B cell (primary cell): ENCODE data around the gene SDK2. TPM values are rescaled to one million over a fixed set of nuclear protein-coding genes. Genes with fewer than 3 reads are reported as not detected.
"Not testable (repeated sequence)": the region's sequence is repeated elsewhere in the genome, so short reads cannot be mapped to it uniquely, and the experiment has no call there.

Experiments used
- ATAC-seq: fragments of 200-7000 bp; cut with Tn5 transposase; one replicate; pipeline ENCODE4 v1.10.0; 2021; ENCODE audit warnings: low read depth, mild to moderate bottlenecking, moderate number of reproducible peaks, moderate library complexity
- CTCF ChIA-PET: fragments of 350-600 bp; sonication (Branson Sonifier 250); formaldehyde crosslinking; loops from one replicate; lab custom pipeline; 2021; ENCODE audit warnings: antibody characterized with exemption, inconsistent platforms; lab: Charles Lee
- POLR2A ChIA-PET: fragments of 350-600 bp; sonication (Branson Sonifier 250); formaldehyde crosslinking; loops from one replicate; lab custom pipeline; 2021; ENCODE audit warnings: antibody characterized with exemption; lab: Charles Lee
- DNase-seq: peaks from one replicate; pipeline ENCODE4 v3.0.0; 2013
- H2AFZ ChIP-seq: 2 replicates; pipeline ENCODE4 v1.6.1; 2012; ENCODE audit warnings: mild to moderate bottlenecking, low read depth, low read length; ENCODE audit not compliant: insufficient read depth, poor library complexity, severe bottlenecking
- H3K27ac ChIP-seq, 2 donors: 1 replicate in 1 of 2; 2 replicates in 1 of 2; pipeline ENCODE4 v1.5.1; 2012 to 2013; ENCODE audit warnings: low read length in 2 of 2, mild to moderate bottlenecking in 2 of 2, moderate library complexity in 1 of 2
- H3K27me3 ChIP-seq, 4 experiments: fragments of 200-600 bp in 1 of 4; sonication (generic) in 1 of 4; replicated peaks in 1 of 4; 1 replicate in 2 of 4; 2 replicates in 2 of 4; pipeline versions ENCODE4 v1.6.1 to v1.7.0; 2013 to 2016; ENCODE audit warnings: low read length in 3 of 4, mild to moderate bottlenecking in 2 of 4, mixed read lengths in 1 of 4, moderate library complexity in 1 of 4; ENCODE audit not compliant: insufficient read depth in 4 of 4, control insufficient read depth in 3 of 4; ENCODE audit errors: control extremely low read depth in 1 of 4
- H3K36me3 ChIP-seq, 2 experiments: replicated peaks in 1 of 2; 1 replicate in 1 of 2; 2 replicates in 1 of 2; pipeline versions ENCODE4 v1.6.1 to v1.7.1; 2013; ENCODE audit warnings: low read length in 1 of 2; ENCODE audit not compliant: insufficient read depth in 2 of 2, control insufficient read depth in 1 of 2; ENCODE audit errors: control extremely low read depth in 1 of 2, extremely low read depth in 1 of 2
- H3K4me1 ChIP-seq, 2 donors: fragments of 200-600 bp in 1 of 2; sonication (generic) in 1 of 2; 1 replicate in 1 of 2; 2 replicates in 1 of 2; pipeline versions ENCODE4 v1.5.1 to v1.6.1; 2013 to 2017; ENCODE audit warnings: low read length in 2 of 2; ENCODE audit not compliant: control insufficient read depth in 2 of 2, insufficient read depth in 2 of 2
- H3K4me2 ChIP-seq: replicated peaks from 2 replicates; pipeline ENCODE3; 2012; ENCODE audit warnings: mild to moderate bottlenecking, low read depth, low read length; ENCODE audit not compliant: poor library complexity, severe bottlenecking
- H3K4me3 ChIP-seq, 5 experiments: fragments of 200-600 bp in 1 of 5; sonication (generic) in 1 of 5; 1 replicate in 3 of 5; 2 replicates in 2 of 5; pipeline versions ENCODE4 v1.5.1 to v1.7.0; 2011 to 2016; ENCODE audit warnings: low read length in 4 of 5, mild to moderate bottlenecking in 4 of 5, low read depth in 2 of 5, control low read depth in 1 of 5, moderate library complexity in 1 of 5; ENCODE audit not compliant: insufficient read depth in 1 of 5; ENCODE audit errors: control extremely low read depth in 1 of 5, extremely low read depth in 1 of 5
- H3K79me2 ChIP-seq: fragments of 200-600 bp; sonication (generic); one replicate; pipeline ENCODE4 v1.6.0; 2016; ENCODE audit warnings: low read length; ENCODE audit not compliant: control insufficient read depth, insufficient read depth
- H3K9ac ChIP-seq: fragments of 200-600 bp; sonication (generic); 2 replicates; pipeline ENCODE4 v1.6.1; 2017; ENCODE audit warnings: mild to moderate bottlenecking, low read length, moderate library complexity
- H3K9me3 ChIP-seq, 3 donors: one replicate each; pipeline versions ENCODE4 v1.6.1 to v1.7.1; 2013; ENCODE audit warnings: low read length in 2 of 3; ENCODE audit not compliant: control insufficient read depth in 2 of 3, insufficient read depth in 1 of 3; ENCODE audit errors: control extremely low read depth in 1 of 3
- H4K20me1 ChIP-seq: 2 replicates; pipeline ENCODE4 v1.6.0; 2012; ENCODE audit warnings: mild to moderate bottlenecking, low read length; ENCODE audit not compliant: insufficient read depth, control insufficient read depth, poor library complexity, severe bottlenecking
- H3K27ac Mint-ChIP-seq: one replicate; pipeline ENCODE4 v1.8.0; 2021; ENCODE audit warnings: mixed read lengths
- H3K27me3 Mint-ChIP-seq: one replicate; pipeline ENCODE4 v1.8.0; 2021; ENCODE audit warnings: mixed read lengths
- H3K4me1 Mint-ChIP-seq: one replicate; pipeline ENCODE4 v1.8.0; 2021; ENCODE audit warnings: mixed read lengths
- H3K4me3 Mint-ChIP-seq: one replicate; pipeline ENCODE4 v1.8.0; 2021; ENCODE audit warnings: mixed read lengths
- H3K9me3 Mint-ChIP-seq: one replicate; pipeline ENCODE4 v1.8.0; 2022; ENCODE audit warnings: mixed read lengths; ENCODE audit not compliant: insufficient read depth
- EZH2 ChIP-seq: IDR thresholded peaks from 2 replicates; pipeline ENCODE4 v1.6.1; 2012; ENCODE audit warnings: borderline replicate concordance, low read depth, mild to moderate bottlenecking, moderate library complexity, low read length; ENCODE audit not compliant: insufficient read depth, poor library complexity, severe bottlenecking
- WGBS: methylation state at CpG from one replicate; pipeline ENCODE4 v1.1.5; 2013; ENCODE audit warnings: missing lambda C conversion rate; ENCODE audit not compliant: insufficient coverage; 5-methylcytosine and 5-hydroxymethylcytosine counted together
- intact Hi-C: fragments of 100-400 bp; cut with micrococcal nuclease; formaldehyde crosslinking; loops from one replicate; pipeline ENCODE4 v1.10.0; 2022
- polyA plus RNA-seq: library from polyadenylated mRNA; depleted of rRNA; stranded (reverse); fragments of >200 nt; gene quantifications from 2 replicates; pipeline ENCODE4 v1.2.3, GENCODE V29; 2012
- total RNA-seq, 2 donors: library from RNA; stranded (reverse); fragments of 120-200 nt in 1 of 2; gene quantifications; 1 replicate in 1 of 2; 2 replicates in 1 of 2; pipeline versions ENCODE4 v1.2.3 to v1.2.4, GENCODE V29; 2013 to 2022
- TF ChIP-seq, protein P1 (sequence below): fragments of 200-600 bp; IDR thresholded peaks from one replicate; pipeline ENCODE4 v1.8.0; 2022; ENCODE audit warnings: antibody characterized with exemption, mild to moderate bottlenecking

SDK2 gene
- total and polyA plus RNA-seq, 2 donors (not counting 1 experiment from before 2014, with no cell fraction given) = 3.2 to 13.0 TPM

DNA sequence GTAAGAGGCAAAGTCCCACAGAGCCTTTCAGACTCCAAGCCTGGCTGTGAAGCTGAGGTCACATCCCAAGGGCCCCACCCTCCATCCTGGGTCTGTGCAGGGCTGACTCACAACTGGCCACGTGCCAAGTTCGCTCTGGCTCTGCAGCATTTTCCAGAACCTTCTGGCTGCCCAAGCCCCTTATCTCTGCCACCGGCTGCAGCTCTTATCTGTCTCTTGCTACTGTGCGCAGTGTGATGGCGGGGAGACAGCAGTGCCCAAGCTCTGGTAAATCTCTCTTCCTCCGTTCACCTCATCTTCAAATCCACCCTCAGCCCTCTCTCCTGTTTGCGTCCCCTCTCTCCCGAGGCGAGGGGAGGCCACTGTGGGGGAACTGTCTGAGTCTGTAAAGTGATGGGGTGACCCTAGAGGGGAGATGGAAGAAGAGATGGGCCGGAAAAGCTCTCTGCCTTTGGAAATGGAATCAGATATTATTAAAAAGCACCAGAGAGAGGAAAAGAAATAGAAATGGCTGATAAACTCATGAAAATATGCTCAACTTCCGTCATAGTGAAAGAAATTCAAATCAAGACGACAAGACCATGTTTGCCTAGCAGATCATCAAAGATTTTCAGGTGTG, 169.8 kb downstream of the SDK2 start:
- POLR2A ChIA-PET = no interaction called here
- H3K4me3 Mint-ChIP-seq = no peak overlapping the region
- TF ChIP-seq EZH2 = no peak
- TF ChIP-seq, protein P1, sequence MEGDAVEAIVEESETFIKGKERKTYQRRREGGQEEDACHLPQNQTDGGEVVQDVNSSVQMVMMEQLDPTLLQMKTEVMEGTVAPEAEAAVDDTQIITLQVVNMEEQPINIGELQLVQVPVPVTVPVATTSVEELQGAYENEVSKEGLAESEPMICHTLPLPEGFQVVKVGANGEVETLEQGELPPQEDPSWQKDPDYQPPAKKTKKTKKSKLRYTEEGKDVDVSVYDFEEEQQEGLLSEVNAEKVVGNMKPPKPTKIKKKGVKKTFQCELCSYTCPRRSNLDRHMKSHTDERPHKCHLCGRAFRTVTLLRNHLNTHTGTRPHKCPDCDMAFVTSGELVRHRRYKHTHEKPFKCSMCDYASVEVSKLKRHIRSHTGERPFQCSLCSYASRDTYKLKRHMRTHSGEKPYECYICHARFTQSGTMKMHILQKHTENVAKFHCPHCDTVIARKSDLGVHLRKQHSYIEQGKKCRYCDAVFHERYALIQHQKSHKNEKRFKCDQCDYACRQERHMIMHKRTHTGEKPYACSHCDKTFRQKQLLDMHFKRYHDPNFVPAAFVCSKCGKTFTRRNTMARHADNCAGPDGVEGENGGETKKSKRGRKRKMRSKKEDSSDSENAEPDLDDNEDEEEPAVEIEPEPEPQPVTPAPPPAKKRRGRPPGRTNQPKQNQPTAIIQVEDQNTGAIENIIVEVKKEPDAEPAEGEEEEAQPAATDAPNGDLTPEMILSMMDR = no peak

DNA sequence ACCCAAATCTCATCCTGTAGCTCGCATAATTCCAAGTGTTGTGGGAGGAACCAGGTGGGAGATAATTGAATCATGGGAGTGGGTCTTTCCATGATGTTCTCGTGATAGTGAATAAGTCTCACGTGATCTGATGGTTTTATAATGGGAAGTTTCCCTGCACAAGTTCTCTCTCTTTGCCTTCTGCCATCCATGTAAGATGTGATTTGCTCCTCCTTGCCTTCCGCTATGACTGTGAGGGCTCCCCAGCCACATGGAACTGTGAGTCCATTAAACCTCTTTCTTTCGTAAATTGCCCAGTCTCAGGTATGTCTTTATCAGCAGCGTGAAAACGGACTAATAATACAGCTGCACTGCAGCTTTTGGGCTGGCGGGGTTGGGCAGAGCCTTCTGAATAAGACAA, 171.5 kb downstream of the SDK2 start:
- CTCF ChIA-PET, H3K9ac ChIP-seq, H2AFZ ChIP-seq, H3K4me1 Mint-ChIP-seq, H3K4me3 ChIP-seq, H3K4me3 Mint-ChIP-seq, H3K36me3 ChIP-seq, H4K20me1 ChIP-seq, POLR2A ChIA-PET, intact Hi-C loops, ATAC-seq, H3K79me2 ChIP-seq, H3K27me3 ChIP-seq, H3K27ac ChIP-seq, DNase-seq, H3K4me2 ChIP-seq, H3K27ac Mint-ChIP-seq, H3K4me1 ChIP-seq, H3K27me3 Mint-ChIP-seq, H3K9me3 Mint-ChIP-seq: not testable (repeated sequence)
- 75% methylated on average over 5 of the region's 8 CpGs for WGBS
- peaks cover 0 to 17% (median 0%) of the 10 kb centered on the region in 3 donors for H3K9me3 ChIP-seq

More for the DNA sequence above, 169.8 kb downstream of the SDK2 start:
- no peaks in the 10 kb centered on the region for H3K27me3 ChIP-seq
- CTCF ChIA-PET = no interaction called here
- no peak overlapping the region for H3K4me2 ChIP-seq
- intact Hi-C loops = no loop called here
- peaks cover 0 to 16% (median 0%) of the 10 kb centered on the region in 3 donors for H3K9me3 ChIP-seq
- H4K20me1 ChIP-seq = no peaks in the 10 kb centered on the region
- Mint-ChIP-seq H3K9me3 (no peaks in the 10 kb centered on the region), H3K4me1 (peaks cover 2% of the 10 kb centered on the region), H3K27ac (no peak overlapping the region), H3K27me3 (no peaks in the 10 kb centered on the region)
- H3K79me2 ChIP-seq = peaks cover 3% of the 10 kb centered on the region
- no peak overlapping the region for H3K9ac ChIP-seq
- peaks cover 0 to 3% of the 10 kb centered on the region in 2 experiments for H3K36me3 ChIP-seq
- DNase-seq (no peak), ATAC-seq (no peak)
- 43% methylated on average over 7 of the region's 12 CpGs for WGBS
- H3K27ac ChIP-seq = no peak overlapping the region
- no peak overlapping the region for H2AFZ ChIP-seq
- H3K4me1 ChIP-seq = no peaks in the 10 kb centered on the region
- no peak overlapping the region for H3K4me3 ChIP-seq
